ENCODE data around the gene LZTS3.

DNA sequence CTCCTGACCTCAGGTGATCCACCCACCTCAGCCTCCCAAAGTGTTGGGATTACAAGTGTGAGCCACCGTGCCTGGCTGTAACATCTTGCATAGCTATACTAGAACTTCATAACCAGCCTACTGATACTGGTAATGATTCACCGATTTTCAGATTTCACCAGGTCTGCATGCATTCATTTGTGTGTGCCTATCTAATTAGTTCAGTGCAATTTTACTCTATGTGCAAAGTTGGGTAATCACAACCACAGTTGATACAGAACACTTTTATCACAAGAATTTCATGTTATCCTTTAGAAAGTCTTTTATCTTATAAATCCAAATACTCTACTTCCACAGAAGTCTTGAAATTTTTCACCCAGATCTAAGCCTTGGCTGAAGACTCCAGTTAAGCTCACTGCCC lies 35.9 kb downstream of the LZTS3 start:
- TF ChIP-seq, protein P1, sequence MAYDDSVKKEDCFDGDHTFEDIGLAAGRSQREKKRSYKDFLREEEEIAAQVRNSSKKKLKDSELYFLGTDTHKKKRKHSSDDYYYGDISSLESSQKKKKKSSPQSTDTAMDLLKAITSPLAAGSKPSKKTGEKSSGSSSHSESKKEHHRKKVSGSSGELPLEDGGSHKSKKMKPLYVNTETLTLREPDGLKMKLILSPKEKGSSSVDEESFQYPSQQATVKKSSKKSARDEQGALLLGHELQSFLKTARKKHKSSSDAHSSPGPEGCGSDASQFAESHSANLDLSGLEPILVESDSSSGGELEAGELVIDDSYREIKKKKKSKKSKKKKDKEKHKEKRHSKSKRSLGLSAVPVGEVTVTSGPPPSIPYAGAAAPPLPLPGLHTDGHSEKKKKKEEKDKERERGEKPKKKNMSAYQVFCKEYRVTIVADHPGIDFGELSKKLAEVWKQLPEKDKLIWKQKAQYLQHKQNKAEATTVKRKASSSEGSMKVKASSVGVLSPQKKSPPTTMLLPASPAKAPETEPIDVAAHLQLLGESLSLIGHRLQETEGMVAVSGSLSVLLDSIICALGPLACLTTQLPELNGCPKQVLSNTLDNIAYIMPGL (CRISPR knock-in tag; IDR thresholded peaks at IDR 0.05; ENCODE audit: borderline replicate concordance in 1 of 2, low read depth in 1 of 2): no peak
- TF ChIP-seq ZNF430 (CRISPR knock-in tag; IDR thresholded peaks at IDR 0.05) (no peak), SP1 (IDR thresholded peaks at IDR 0.05) (no peak), SP1 (CRISPR knock-in tag; IDR thresholded peaks at IDR 0.05) (no peak), ZNF782 (CRISPR knock-in tag; IDR thresholded peaks at IDR 0.05; ENCODE audit: borderline replicate concordance) (no peak), TP53 (CRISPR knock-in tag; conservative IDR thresholded peaks at IDR 0.05) (no peak), TGIF2 (CRISPR knock-in tag; IDR thresholded peaks at IDR 0.05) (no peak), MYC (CRISPR knock-in tag; IDR thresholded peaks at IDR 0.05; ENCODE audit: borderline replicate concordance) (no peak)
- TF ChIP-seq, protein P2, sequence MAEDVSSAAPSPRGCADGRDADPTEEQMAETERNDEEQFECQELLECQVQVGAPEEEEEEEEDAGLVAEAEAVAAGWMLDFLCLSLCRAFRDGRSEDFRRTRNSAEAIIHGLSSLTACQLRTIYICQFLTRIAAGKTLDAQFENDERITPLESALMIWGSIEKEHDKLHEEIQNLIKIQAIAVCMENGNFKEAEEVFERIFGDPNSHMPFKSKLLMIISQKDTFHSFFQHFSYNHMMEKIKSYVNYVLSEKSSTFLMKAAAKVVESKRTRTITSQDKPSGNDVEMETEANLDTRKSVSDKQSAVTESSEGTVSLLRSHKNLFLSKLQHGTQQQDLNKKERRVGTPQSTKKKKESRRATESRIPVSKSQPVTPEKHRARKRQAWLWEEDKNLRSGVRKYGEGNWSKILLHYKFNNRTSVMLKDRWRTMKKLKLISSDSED (CRISPR knock-in tag; IDR thresholded peaks at IDR 0.05): no peak
- TF ChIP-seq, protein P3, sequence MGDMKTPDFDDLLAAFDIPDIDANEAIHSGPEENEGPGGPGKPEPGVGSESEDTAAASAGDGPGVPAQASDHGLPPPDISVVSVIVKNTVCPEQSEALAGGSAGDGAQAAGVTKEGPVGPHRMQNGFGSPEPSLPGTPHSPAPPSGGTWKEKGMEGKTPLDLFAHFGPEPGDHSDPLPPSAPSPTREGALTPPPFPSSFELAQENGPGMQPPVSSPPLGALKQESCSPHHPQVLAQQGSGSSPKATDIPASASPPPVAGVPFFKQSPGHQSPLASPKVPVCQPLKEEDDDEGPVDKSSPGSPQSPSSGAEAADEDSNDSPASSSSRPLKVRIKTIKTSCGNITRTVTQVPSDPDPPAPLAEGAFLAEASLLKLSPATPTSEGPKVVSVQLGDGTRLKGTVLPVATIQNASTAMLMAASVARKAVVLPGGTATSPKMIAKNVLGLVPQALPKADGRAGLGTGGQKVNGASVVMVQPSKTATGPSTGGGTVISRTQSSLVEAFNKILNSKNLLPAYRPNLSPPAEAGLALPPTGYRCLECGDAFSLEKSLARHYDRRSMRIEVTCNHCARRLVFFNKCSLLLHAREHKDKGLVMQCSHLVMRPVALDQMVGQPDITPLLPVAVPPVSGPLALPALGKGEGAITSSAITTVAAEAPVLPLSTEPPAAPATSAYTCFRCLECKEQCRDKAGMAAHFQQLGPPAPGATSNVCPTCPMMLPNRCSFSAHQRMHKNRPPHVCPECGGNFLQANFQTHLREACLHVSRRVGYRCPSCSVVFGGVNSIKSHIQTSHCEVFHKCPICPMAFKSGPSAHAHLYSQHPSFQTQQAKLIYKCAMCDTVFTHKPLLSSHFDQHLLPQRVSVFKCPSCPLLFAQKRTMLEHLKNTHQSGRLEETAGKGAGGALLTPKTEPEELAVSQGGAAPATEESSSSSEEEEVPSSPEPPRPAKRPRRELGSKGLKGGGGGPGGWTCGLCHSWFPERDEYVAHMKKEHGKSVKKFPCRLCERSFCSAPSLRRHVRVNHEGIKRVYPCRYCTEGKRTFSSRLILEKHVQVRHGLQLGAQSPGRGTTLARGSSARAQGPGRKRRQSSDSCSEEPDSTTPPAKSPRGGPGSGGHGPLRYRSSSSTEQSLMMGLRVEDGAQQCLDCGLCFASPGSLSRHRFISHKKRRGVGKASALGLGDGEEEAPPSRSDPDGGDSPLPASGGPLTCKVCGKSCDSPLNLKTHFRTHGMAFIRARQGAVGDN (CRISPR knock-in tag; IDR thresholded peaks at IDR 0.05): no peak
